VCaP (cell line): ENCODE results near the gene DGKH.

Source experiments
- H3K27ac ChIP-seq: fragments of 450-650 bp; 2 replicates; pipeline ENCODE4 v1.5.1; 2017
- TF ChIP-seq, protein P1 (sequence below): fragments of 450-650 bp; conservative IDR thresholded peaks from 2 replicates; pipeline ENCODE4 v1.5.1; 2017; ENCODE audit warnings: mild to moderate bottlenecking, moderate library complexity

Gene DGKH

DNA sequence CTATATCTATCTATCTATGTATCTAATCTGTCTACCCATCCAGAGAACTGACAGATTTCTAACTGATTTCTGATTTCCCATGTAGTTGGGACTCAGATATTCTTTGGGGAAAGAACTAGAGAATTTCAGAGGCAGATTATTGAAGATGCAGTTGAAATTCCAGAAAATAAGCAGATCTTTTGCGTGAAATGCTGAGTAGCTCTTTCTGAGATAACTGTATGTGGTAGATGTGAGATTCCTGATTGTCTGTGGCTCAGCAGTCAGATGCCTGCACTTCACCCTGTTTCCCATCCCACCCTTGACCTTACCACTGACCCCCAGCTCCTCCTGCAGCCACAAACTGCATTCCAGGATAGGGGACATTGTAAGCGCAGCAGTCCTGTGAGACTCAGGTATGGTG, 61.5 kb downstream of the DGKH start:
- H3K27ac ChIP-seq = no peak overlapping the region
- TF ChIP-seq, protein P1, sequence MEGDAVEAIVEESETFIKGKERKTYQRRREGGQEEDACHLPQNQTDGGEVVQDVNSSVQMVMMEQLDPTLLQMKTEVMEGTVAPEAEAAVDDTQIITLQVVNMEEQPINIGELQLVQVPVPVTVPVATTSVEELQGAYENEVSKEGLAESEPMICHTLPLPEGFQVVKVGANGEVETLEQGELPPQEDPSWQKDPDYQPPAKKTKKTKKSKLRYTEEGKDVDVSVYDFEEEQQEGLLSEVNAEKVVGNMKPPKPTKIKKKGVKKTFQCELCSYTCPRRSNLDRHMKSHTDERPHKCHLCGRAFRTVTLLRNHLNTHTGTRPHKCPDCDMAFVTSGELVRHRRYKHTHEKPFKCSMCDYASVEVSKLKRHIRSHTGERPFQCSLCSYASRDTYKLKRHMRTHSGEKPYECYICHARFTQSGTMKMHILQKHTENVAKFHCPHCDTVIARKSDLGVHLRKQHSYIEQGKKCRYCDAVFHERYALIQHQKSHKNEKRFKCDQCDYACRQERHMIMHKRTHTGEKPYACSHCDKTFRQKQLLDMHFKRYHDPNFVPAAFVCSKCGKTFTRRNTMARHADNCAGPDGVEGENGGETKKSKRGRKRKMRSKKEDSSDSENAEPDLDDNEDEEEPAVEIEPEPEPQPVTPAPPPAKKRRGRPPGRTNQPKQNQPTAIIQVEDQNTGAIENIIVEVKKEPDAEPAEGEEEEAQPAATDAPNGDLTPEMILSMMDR = no peak

DNA sequence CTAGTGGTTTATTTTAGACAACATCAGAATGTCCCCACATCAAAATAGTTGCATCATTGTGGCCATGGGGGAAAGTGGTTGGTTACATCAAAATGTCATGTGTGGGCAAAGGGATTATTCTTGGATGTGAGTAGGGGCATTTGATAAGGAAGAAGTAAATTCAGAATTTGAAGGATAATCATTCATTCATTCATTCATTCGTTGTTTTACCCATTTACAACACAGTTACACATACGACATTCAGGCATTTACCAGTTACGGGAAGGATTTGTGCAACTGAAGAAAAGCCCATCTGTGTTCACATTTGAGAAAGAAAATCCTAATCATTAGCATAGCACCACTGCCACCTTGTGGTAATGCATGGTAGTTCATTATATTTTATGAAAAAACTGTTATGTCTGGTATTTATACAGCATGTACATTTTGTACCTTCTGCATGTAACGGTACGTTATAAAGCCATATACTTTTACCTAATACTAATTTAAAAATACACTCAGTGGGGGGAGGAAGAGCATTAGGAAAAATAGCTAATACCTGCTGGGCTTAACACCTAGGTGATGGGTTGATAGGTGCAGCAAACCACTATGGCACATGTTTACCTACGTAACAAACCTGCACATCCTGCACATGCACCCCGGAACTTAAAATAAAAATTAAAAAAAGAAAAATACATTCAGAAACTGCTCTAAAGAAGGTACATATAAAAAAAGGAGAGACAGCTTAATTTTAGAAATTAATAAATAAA, 62.1 kb downstream of the DGKH start:
- H3K27ac ChIP-seq = no peak overlapping the region
- TF ChIP-seq, protein P1 = peak; percentile 78

DNA sequence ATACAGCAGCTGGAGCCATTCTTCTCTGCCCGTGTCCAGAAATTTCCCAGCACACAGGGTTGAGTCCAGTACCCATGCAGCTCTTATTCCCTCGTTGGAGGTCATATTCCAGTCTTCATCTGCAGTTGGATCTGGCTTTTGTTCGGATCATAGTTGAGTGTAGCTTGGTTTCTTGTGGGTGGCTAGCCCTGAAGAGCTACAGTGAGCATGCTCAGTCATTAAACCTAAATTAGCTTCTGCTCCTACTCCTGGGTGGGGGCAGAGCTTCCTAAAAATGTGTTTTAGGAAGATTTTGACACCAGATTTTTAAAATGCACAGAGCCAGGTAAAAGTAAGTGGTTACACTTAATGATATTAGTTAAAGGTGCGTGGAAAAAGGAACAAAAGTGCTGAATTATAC, 64.4 kb downstream of the DGKH start:
- no peak overlapping the region for H3K27ac ChIP-seq
- TF ChIP-seq, protein P1 = no peak

DNA sequence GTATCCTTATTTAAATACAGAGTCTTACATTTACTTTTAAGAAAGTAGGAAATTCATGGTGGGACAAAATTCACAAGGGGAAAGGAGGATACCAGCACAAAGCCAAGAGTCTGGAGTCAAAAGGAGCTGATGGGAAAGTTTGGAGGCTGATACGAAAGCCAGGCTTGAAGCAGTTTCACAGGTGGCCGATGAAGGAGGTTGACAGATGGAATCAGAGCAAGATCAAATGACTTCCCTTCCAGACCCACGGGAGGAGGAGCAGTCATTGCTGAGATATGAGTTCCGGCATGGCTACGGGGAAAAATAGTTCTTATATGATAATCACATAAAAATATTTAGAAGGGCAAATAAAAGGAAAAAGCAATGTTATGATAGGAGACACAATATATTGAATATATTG, 65.0 kb downstream of the DGKH start:
- TF ChIP-seq, protein P1 = no peak
- H3K27ac ChIP-seq = no peak overlapping the region

DNA sequence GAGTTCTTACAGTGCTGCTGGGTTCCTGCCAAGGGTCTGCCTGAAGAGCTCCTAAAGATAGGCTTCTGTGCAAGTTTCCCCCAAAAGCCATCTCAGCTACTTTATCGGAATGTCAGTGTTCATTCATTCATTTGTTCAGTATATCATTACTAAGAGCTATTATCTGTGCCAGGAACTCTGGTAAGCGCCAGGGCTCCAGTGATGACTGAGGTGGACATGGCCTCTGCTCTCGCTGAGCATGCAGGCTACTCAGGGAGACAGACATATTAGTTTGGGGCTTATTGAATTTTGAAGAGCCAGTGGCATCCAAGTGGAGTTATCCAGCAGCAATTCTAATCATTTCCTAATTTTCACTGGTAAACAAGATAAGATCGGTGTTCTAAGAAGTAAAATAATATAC, 65.8 kb downstream of the DGKH start:
- TF ChIP-seq, protein P1 = no peak
- H3K27ac ChIP-seq = peak overlapping the region; percentile 52

DNA sequence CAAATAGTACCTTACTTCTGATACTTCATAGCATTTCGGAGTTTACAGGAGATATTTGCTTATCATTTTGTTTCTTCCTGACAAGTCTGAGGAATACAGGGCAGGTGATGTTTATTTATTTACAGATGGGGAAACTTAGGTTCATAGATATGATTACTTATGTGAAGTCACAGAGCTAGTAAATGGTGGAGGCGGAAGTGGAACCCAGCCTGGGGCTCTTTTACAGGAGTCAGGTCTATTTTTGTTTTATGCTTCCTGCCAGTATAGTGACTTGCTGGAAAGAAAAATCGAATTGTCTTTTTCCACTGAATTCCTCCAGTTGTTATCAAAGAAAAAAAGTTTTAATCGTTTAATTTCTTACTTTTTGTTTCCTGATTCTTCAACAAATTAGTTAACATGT, 66.5 kb downstream of the DGKH start:
- peak overlapping the region; percentile 52 for H3K27ac ChIP-seq
- TF ChIP-seq, protein P1 = no peak

DNA sequence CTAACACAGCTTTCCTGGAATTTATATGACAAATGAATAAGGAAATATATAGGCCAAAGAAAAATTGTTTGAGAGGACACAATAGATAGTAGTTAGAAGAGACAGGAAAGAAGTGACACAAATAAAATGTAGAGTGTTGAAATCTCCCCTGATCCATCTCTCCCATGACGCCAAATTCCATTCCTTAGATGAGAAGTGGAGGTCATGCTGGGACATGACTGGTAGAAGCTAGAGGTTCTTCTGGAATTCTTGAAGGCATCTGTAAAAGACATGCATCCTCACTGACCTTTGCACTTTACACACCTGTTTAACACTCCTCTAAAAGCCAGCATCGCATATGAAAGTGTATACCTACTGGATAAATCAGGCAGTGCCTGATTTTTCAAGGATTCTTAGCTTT, 67.8 kb downstream of the DGKH start:
- no peak overlapping the region for H3K27ac ChIP-seq
- TF ChIP-seq, protein P1 = no peak
